HepG2 (cell line): ENCODE measurements around the gene TAS1R1. TPM values are rescaled to one million over a fixed set of nuclear protein-coding genes. Genes with fewer than 3 reads are reported as not detected.

ENCODE experiments used
- ATRX ChIP-seq: sonication (generic); formaldehyde crosslinking; IDR thresholded peaks from 2 replicates; pipeline ENCODE4 v1.4.0; 2020; ENCODE audit warnings: missing genetic modification reagents, borderline replicate concordance
- DMTF1 ChIP-seq: sonication (generic); formaldehyde crosslinking; IDR thresholded peaks from 2 replicates; pipeline ENCODE4 v1.4.0; 2020; ENCODE audit warnings: mild to moderate bottlenecking, missing genetic modification reagents
- PRDM4 ChIP-seq: sonication (generic); formaldehyde crosslinking; IDR thresholded peaks from 2 replicates; pipeline ENCODE4 v1.9.0; 2021; ENCODE audit warnings: missing genetic modification reagents, borderline replicate concordance
- SKI ChIP-seq: fragments of 450-650 bp; IDR thresholded peaks from one replicate; pipeline ENCODE4 v1.6.1; 2018; ENCODE audit warnings: mild to moderate bottlenecking; ENCODE audit not compliant: partially characterized antibody
- SNRNP70 ChIP-seq: fragments of 200-400 bp; formaldehyde crosslinking; IDR thresholded peaks from 2 replicates; pipeline ENCODE4 v1.6.1; 2017; ENCODE audit warnings: mild to moderate bottlenecking, low read depth, low read length, moderate library complexity
- SOX6 ChIP-seq, 2 experiments: fragments of 450-650 bp in 1 of 2; sonication (generic) in 1 of 2; formaldehyde crosslinking in 1 of 2; IDR thresholded peaks; 2 replicates each; pipeline versions ENCODE4 v1.4.0 to v1.6.1; 2017 to 2020; ENCODE audit warnings: antibody characterized with exemption in 1 of 2, mild to moderate bottlenecking in 1 of 2, missing genetic modification reagents in 1 of 2
- SP5 ChIP-seq: IDR thresholded peaks from 2 replicates; pipeline ENCODE4 v1.6.1; 2016; ENCODE audit warnings: low read depth, borderline replicate concordance
- TSC22D2 ChIP-seq: sonication (generic); formaldehyde crosslinking; IDR thresholded peaks from 2 replicates; pipeline ENCODE4 v1.5.1; 2020; ENCODE audit warnings: missing genetic modification reagents, mild to moderate bottlenecking, borderline replicate concordance
- ZMAT3 ChIP-seq: sonication (generic); formaldehyde crosslinking; conservative IDR thresholded peaks from 2 replicates; pipeline ENCODE4 v1.7.0; 2021; ENCODE audit warnings: missing genetic modification reagents
- ZNF33A ChIP-seq: sonication (generic); formaldehyde crosslinking; IDR thresholded peaks from 2 replicates; pipeline ENCODE4 v1.5.1; 2020; ENCODE audit warnings: missing genetic modification reagents, mild to moderate bottlenecking, moderate library complexity, borderline replicate concordance
- ZNF644 ChIP-seq: IDR thresholded peaks from 2 replicates; pipeline ENCODE4 v1.6.1; 2016; ENCODE audit warnings: low read depth
- polyA plus RNA-seq, 8 experiments: library from polyadenylated mRNA; depleted of rRNA in 3 of 8; stranded (reverse) in 7 of 8; unstranded in 1 of 8; fragments of >200 nt; fragmentation: Illumina TruSeq in 4 of 8; extraction: Trizol in 4 of 8; gene quantifications; 2 replicates each; pipeline versions ENCODE4 v1.2.1 to v1.2.3, GENCODE V29; 2011 to 2016; ENCODE audit warnings: low read depth in 4 of 8, missing spikeins in 1 of 8, mixed read lengths in 1 of 8; ENCODE audit not compliant: insufficient read depth in 1 of 8
- total RNA-seq, 5 experiments: library from RNA; depleted of rRNA; stranded (reverse); fragments of >200 nt; fragmentation: Illumina TruSeq; extraction: Trizol; gene quantifications; 2 replicates each; pipeline ENCODE4 v1.2.3, GENCODE V29; 2016; ENCODE audit warnings: low read depth in 1 of 5
- TF ChIP-seq, protein P1 (sequence below): sonication (generic); formaldehyde crosslinking; IDR thresholded peaks from 2 replicates; pipeline ENCODE4 v1.4.0; 2020; ENCODE audit warnings: missing genetic modification reagents, borderline replicate concordance
- TF ChIP-seq, protein P2 (sequence below): sonication (generic); formaldehyde crosslinking; IDR thresholded peaks from 2 replicates; pipeline ENCODE4 v1.5.1; 2020; ENCODE audit warnings: mild to moderate bottlenecking, missing genetic modification reagents
- TF ChIP-seq, protein P3 (sequence below): sonication (generic); formaldehyde crosslinking; IDR thresholded peaks from 2 replicates; pipeline ENCODE4 v1.4.0; 2020; ENCODE audit warnings: missing genetic modification reagents

The TAS1R1 gene
- total and polyA plus RNA-seq, 2 of the 13 experiments (the other 11 are each of a cell fraction or from before 2014, with no cell fraction given) = 1.4 to 1.6 TPM

DNA sequence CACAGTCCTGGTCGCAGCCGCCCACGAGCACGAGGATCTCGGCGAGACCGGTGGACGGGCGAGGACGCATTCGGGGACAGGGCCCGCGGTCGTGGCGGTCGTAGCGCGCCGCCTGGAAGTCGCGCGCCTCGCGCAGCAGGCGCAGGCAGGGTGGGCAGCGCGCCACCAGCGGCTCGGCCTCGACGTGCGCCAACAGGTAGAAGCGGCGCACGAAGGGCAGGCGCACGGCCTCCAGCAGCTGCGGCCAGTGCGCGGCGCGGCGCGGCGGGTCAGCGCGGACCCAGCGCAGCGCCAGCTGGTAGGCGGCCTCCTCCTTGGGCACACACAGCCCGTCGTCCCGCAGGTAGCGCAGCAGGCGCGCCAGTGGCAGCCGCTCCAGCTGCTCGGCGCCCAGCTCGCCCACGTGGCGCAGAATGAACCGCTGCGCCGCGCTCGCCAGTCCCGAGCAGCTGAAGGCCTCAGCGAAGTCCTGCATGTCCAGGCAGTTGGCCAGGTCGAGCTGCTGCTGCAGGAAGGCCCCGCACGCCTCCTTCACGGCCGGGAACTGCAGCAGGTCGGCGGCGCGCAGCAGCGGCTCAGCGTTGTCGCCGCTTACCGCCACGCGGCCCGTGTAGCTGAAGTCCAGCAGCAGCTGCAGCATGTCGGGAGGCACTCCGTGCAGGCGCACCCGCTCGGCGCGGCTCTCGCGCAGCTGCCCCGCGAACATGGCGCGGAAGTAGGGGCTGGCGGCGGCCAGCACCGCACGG is 47.0 kb downstream of the TAS1R1 start (continued):
- TF ChIP-seq, protein P1, sequence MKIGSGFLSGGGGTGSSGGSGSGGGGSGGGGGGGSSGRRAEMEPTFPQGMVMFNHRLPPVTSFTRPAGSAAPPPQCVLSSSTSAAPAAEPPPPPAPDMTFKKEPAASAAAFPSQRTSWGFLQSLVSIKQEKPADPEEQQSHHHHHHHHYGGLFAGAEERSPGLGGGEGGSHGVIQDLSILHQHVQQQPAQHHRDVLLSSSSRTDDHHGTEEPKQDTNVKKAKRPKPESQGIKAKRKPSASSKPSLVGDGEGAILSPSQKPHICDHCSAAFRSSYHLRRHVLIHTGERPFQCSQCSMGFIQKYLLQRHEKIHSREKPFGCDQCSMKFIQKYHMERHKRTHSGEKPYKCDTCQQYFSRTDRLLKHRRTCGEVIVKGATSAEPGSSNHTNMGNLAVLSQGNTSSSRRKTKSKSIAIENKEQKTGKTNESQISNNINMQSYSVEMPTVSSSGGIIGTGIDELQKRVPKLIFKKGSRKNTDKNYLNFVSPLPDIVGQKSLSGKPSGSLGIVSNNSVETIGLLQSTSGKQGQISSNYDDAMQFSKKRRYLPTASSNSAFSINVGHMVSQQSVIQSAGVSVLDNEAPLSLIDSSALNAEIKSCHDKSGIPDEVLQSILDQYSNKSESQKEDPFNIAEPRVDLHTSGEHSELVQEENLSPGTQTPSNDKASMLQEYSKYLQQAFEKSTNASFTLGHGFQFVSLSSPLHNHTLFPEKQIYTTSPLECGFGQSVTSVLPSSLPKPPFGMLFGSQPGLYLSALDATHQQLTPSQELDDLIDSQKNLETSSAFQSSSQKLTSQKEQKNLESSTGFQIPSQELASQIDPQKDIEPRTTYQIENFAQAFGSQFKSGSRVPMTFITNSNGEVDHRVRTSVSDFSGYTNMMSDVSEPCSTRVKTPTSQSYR (CRISPR knock-in tag) = no peak
- TF ChIP-seq SP5 (no peak), PRDM4 (CRISPR knock-in tag) (no peak), TSC22D2 (CRISPR knock-in tag) (no peak), ZMAT3 (CRISPR knock-in tag) (peak; percentile 88), SNRNP70 (no peak), ZNF33A (CRISPR knock-in tag) (no peak), ZNF644 (CRISPR knock-in tag) (no peak), SOX6 (IDR thresholded peaks at IDR 0.05) (no peak), SOX6 (CRISPR knock-in tag; IDR thresholded peaks at IDR 0.05) (no peak), DMTF1 (no peak), ATRX (no peak), SKI (no peak)
- TF ChIP-seq, protein P2, sequence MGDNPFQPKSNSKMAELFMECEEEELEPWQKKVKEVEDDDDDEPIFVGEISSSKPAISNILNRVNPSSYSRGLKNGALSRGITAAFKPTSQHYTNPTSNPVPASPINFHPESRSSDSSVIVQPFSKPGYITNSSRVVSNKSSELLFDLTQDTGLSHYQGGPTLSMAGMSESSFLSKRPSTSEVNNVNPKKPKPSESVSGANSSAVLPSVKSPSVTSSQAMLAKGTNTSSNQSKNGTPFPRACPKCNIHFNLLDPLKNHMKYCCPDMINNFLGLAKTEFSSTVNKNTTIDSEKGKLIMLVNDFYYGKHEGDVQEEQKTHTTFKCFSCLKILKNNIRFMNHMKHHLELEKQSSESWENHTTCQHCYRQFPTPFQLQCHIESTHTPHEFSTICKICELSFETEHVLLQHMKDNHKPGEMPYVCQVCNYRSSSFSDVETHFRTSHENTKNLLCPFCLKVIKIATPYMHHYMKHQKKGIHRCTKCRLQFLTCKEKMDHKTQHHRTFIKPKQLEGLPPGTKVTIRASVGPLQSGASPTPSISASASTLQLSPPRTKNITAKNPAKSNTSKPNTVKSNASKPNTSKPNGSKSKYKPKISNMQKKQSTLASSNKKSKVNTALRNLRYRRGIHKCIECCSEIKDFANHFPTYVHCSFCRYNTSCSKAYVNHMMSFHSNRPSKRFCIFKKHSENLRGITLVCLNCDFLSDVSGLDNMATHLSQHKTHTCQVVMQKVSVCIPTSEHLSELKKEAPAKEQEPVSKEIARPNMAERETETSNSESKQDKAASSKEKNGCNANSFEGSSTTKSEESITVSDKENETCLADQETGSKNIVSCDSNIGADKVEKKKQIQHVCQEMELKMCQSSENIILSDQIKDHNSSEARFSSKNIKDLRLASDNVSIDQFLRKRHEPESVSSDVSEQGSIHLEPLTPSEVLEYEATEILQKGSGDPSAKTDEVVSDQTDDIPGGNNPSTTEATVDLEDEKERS = no peak
- TF ChIP-seq, protein P3, sequence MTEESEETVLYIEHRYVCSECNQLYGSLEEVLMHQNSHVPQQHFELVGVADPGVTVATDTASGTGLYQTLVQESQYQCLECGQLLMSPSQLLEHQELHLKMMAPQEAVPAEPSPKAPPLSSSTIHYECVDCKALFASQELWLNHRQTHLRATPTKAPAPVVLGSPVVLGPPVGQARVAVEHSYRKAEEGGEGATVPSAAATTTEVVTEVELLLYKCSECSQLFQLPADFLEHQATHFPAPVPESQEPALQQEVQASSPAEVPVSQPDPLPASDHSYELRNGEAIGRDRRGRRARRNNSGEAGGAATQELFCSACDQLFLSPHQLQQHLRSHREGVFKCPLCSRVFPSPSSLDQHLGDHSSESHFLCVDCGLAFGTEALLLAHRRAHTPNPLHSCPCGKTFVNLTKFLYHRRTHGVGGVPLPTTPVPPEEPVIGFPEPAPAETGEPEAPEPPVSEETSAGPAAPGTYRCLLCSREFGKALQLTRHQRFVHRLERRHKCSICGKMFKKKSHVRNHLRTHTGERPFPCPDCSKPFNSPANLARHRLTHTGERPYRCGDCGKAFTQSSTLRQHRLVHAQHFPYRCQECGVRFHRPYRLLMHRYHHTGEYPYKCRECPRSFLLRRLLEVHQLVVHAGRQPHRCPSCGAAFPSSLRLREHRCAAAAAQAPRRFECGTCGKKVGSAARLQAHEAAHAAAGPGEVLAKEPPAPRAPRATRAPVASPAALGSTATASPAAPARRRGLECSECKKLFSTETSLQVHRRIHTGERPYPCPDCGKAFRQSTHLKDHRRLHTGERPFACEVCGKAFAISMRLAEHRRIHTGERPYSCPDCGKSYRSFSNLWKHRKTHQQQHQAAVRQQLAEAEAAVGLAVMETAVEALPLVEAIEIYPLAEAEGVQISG (CRISPR knock-in tag) = no peak; the same call in 1 of the 2 replicates
